ENCODE results near the gene SUN1. TPM values are rescaled to one million over a fixed set of nuclear protein-coding genes. Genes with fewer than 3 reads are reported as not detected.

Gene SUN1
- total and polyA plus RNA-seq, 2 donors (not counting 3 experiments of a cell fraction or from before 2014, with no cell fraction given) = 158 to 410 TPM

- H3K4me1 ChIP-seq (ENCODE audit: control insufficient read depth, extremely low read depth, insufficient read depth, low read length) = no peaks in the 10 kb centered on the region
- no peaks in the 10 kb centered on the region for H3K9me3 ChIP-seq (replicated peaks; ENCODE audit: control insufficient read depth, insufficient read depth, low read length)
- CTCF ChIA-PET = interaction anchor here (1.0 to 1.2 kb wide), 4 partner anchors 43 to 156 kb away, joined by 3 to 5 read pairs (median 4); partner anchors contain the start of gene COX19
- no TSS peak for BruUV-seq (replicated peaks)
- intact Hi-C loops (cut with micrococcal nuclease) = loop anchor here (2.0 to 5.0 kb wide), 3 partner anchors 45 to 267 kb away; partner anchors contain the start of gene ADAP1
- no peaks in the 10 kb centered on the region for H3K36me3 ChIP-seq (ENCODE audit: control insufficient read depth in 2 of 2, extremely low read depth in 1 of 2, insufficient read depth in 2 of 2, low read length in 2 of 2)
- H3K9me1 ChIP-seq (replicated peaks; ENCODE audit: control insufficient read depth, extremely low read depth, insufficient read depth, low read length) = no peaks in the 10 kb centered on the region
- no peak overlapping the region for H3K4me2 ChIP-seq (ENCODE audit: insufficient read depth, low read length)
- POLR2A ChIA-PET = no interaction called here
- no peak overlapping the region for H2AFZ ChIP-seq (ENCODE audit: low read depth, low read length)
- FAIRE-seq (no peak), DNase-seq (ENCODE audit: low read depth, low spot score) (no peak)
- peak; percentile 47 for TF ChIP-seq EZH2 (IDR thresholded peaks at IDR 0.05; ENCODE audit: borderline replicate concordance, low read depth, low read length, severe bottlenecking)
- no peak for TF ChIP-seq MAX (IDR thresholded peaks at IDR 0.05; ENCODE audit: insufficient read depth, insufficient read length)
- no peak overlapping the region for H3K27ac ChIP-seq (ENCODE audit: insufficient read depth, low read depth, low read length)
- no peaks in the 10 kb centered on the region for H4K20me1 ChIP-seq (replicated peaks; ENCODE audit: control insufficient read depth, extremely low read depth, insufficient read depth, low read length)
- H3K9ac ChIP-seq (replicated peaks; ENCODE audit: extremely low read depth, insufficient read depth, low read length) = no peak overlapping the region
- dilution Hi-C loops (cut with MboI; ENCODE audit: extremely low pct_ligation_motif_present, low sequenced_read_pairs) = no loop called here
- peaks cover 6 to 9% of the 10 kb centered on the region in 2 experiments for H3K27me3 ChIP-seq (ENCODE audit: control insufficient read depth in 2 of 2, insufficient read depth in 2 of 2, low read length in 2 of 2)
- H3K4me3 ChIP-seq (replicated peaks in 1 of 3; ENCODE audit: insufficient read depth in 1 of 3, low read depth in 1 of 3, low read length in 3 of 3) = no peak overlapping the region
- no peaks in the 10 kb centered on the region for H3K79me2 ChIP-seq (ENCODE audit: control insufficient read depth, insufficient read depth, low read length)
These were observed 77.4 kb downstream of the SUN1 start for GRCh38 chr7:909358-910329.

- Histone ChIP-seq H4K20me1 (replicated peaks; ENCODE audit: control insufficient read depth, extremely low read depth, insufficient read depth, low read length) (no peaks in the 10 kb centered on the region), H3K27me3 (ENCODE audit: control insufficient read depth in 2 of 2, insufficient read depth in 2 of 2, low read length in 2 of 2) (peaks cover 5 to 6% of the 10 kb centered on the region in 2 experiments), H3K79me2 (ENCODE audit: control insufficient read depth, insufficient read depth, low read length) (no peaks in the 10 kb centered on the region), H2AFZ (ENCODE audit: low read depth, low read length) (no peak overlapping the region), H3K9ac (replicated peaks; ENCODE audit: extremely low read depth, insufficient read depth, low read length) (no peak overlapping the region), H3K9me1 (replicated peaks; ENCODE audit: control insufficient read depth, extremely low read depth, insufficient read depth, low read length) (no peaks in the 10 kb centered on the region), H3K27ac (ENCODE audit: insufficient read depth, low read depth, low read length) (no peak overlapping the region), H3K4me3 (replicated peaks in 1 of 3; ENCODE audit: insufficient read depth in 1 of 3, low read depth in 1 of 3, low read length in 3 of 3) (no peak overlapping the region), H3K4me2 (ENCODE audit: insufficient read depth, low read length) (no peak overlapping the region), H3K4me1 (ENCODE audit: control insufficient read depth, extremely low read depth, insufficient read depth, low read length) (no peaks in the 10 kb centered on the region), H3K36me3 (ENCODE audit: control insufficient read depth in 2 of 2, extremely low read depth in 1 of 2, insufficient read depth in 2 of 2, low read length in 2 of 2) (no peaks in the 10 kb centered on the region), H3K9me3 (replicated peaks; ENCODE audit: control insufficient read depth, insufficient read depth, low read length) (no peaks in the 10 kb centered on the region)
- DNase-seq (ENCODE audit: low read depth, low spot score) = no peak
- ChIA-PET CTCF (interaction anchor here (1.0 to 1.2 kb wide), 3 partner anchors 42 to 155 kb away, joined by 3 to 5 read pairs (median 4); no protein-coding TSS in a partner anchor), POLR2A (no interaction called here)
- intact Hi-C loops (cut with micrococcal nuclease) (no loop called here), dilution Hi-C loops (cut with MboI; ENCODE audit: extremely low pct_ligation_motif_present, low sequenced_read_pairs) (no loop called here)
- no peak for FAIRE-seq
- TF ChIP-seq POLR2AphosphoS5 (IDR thresholded peaks at IDR 0.05; ENCODE audit: insufficient read depth, low read depth, low read length) (no peak), FOS (IDR thresholded peaks at IDR 0.05; ENCODE audit: borderline replicate concordance, insufficient read depth, low read length) (no peak), GATA2 (IDR thresholded peaks at IDR 0.05; ENCODE audit: insufficient read depth, insufficient read length, low read depth, low read length) (no peak), JUN (IDR thresholded peaks at IDR 0.05; ENCODE audit: borderline replicate concordance, insufficient read depth, insufficient read length, low read depth) (no peak), POLR2A (IDR thresholded peaks at IDR 0.05; ENCODE audit: low read depth, low read length) (no peak), MAX (IDR thresholded peaks at IDR 0.05; ENCODE audit: insufficient read depth, insufficient read length) (no peak), EZH2 (IDR thresholded peaks at IDR 0.05; ENCODE audit: borderline replicate concordance, low read depth, low read length, severe bottlenecking) (no peak), MYC (IDR thresholded peaks at IDR 0.05; ENCODE audit: low read depth, low read length) (no peak), CTCF (IDR thresholded peaks at IDR 0.05; ENCODE audit: extremely low read depth in 1 of 2, insufficient read depth in 1 of 2, low read depth in 1 of 2, low read length in 2 of 2) (no peak)
- no TSS peak for BruUV-seq (replicated peaks)
These were observed 78.2 kb downstream of the SUN1 start for GRCh38 chr7:910441-910861.

All from endothelial cell of umbilical vein (primary cell).